Neural progenitor cell (in vitro differentiated cells): ENCODE measurements around the gene WWOX. TPM values are rescaled to one million over a fixed set of nuclear protein-coding genes. Genes with fewer than 3 reads are reported as not detected.

Experiments used
- DNase-seq: peaks from one replicate; pipeline ENCODE4 v3.0.0-alpha.2; 2016; ENCODE audit warnings: low spot score
- H2AFZ ChIP-seq: fragments of 200-600 bp; sonication (generic); replicated peaks from 2 replicates; pipeline ENCODE4 v1.6.1; 2016; ENCODE audit warnings: antibody characterized with exemption
- H3F3A ChIP-seq: fragments of 200-600 bp; sonication (generic); 2 replicates; pipeline ENCODE4 v1.6.1; 2016; ENCODE audit warnings: antibody characterized with exemption, low read depth
- H3K27ac ChIP-seq: fragments of 200-600 bp; sonication (generic); 2 replicates; pipeline ENCODE4 v1.5.1; 2016; ENCODE audit warnings: mild to moderate bottlenecking
- H3K27me3 ChIP-seq: fragments of 200-600 bp; sonication (generic); 2 replicates; pipeline ENCODE4 v1.6.1; 2016; ENCODE audit warnings: mild to moderate bottlenecking, moderate library complexity
- H3K36me3 ChIP-seq: fragments of 200-600 bp; sonication (generic); 2 replicates; pipeline ENCODE4 v1.5.1; 2016
- H3K4me1 ChIP-seq: fragments of 200-600 bp; sonication (generic); 2 replicates; pipeline ENCODE4 v1.6.1; 2016; ENCODE audit warnings: mixed run types
- H3K4me2 ChIP-seq: fragments of 200-600 bp; sonication (generic); 2 replicates; pipeline ENCODE4 v1.6.1; 2016
- H3K4me3 ChIP-seq: fragments of 200-600 bp; sonication (generic); 2 replicates; pipeline ENCODE4 v1.5.1; 2016
- H3K79me2 ChIP-seq: fragments of 200-600 bp; sonication (generic); 2 replicates; pipeline ENCODE4 v1.6.1; 2016; ENCODE audit warnings: low read depth
- H3K9ac ChIP-seq: fragments of 200-600 bp; sonication (generic); 2 replicates; pipeline ENCODE4 v1.6.1; 2016
- H3K9me3 ChIP-seq: fragments of 200-600 bp; sonication (generic); 2 replicates; pipeline ENCODE4 v1.5.1; 2016; ENCODE audit warnings: low read depth
- H4K20me1 ChIP-seq: fragments of 200-600 bp; sonication (generic); 2 replicates; pipeline ENCODE4 v1.6.1; 2016; ENCODE audit warnings: low read depth
- H3K27ac Mint-ChIP-seq: 3 replicates; pipeline ENCODE4 v1.8.0; 2021; ENCODE audit warnings: mixed read lengths
- H3K27me3 Mint-ChIP-seq: 2 replicates; pipeline ENCODE4 v1.8.0; 2022; ENCODE audit warnings: low read depth, mild to moderate bottlenecking, inconsistent platforms, moderate library complexity, mixed read lengths; ENCODE audit not compliant: insufficient read depth
- H3K36me3 Mint-ChIP-seq: 3 replicates; pipeline ENCODE4 v1.8.0; 2021; ENCODE audit warnings: mixed read lengths
- H3K4me1 Mint-ChIP-seq: 3 replicates; pipeline ENCODE4 v1.8.0; 2021; ENCODE audit warnings: mixed read lengths
- H3K4me3 Mint-ChIP-seq: 3 replicates; pipeline ENCODE4 v1.8.0; 2021; ENCODE audit warnings: mild to moderate bottlenecking, moderate library complexity, mixed read lengths
- H3K9me3 Mint-ChIP-seq: 3 replicates; pipeline ENCODE4 v1.8.0; 2020; ENCODE audit warnings: mixed read lengths
- CTCF ChIP-seq: fragments of 200-600 bp; sonication (generic); IDR thresholded peaks from 2 replicates; pipeline ENCODE4 v1.5.1; 2017; ENCODE audit warnings: antibody characterized with exemption, mild to moderate bottlenecking
- EZH2 ChIP-seq: fragments of 200-600 bp; sonication (generic); IDR thresholded peaks from 2 replicates; pipeline ENCODE4 v1.6.1; 2017; ENCODE audit warnings: antibody characterized with exemption, mild to moderate bottlenecking, moderate library complexity
- EZH2phosphoT487 ChIP-seq: fragments of 200-600 bp; sonication (generic); IDR thresholded peaks from 2 replicates; pipeline ENCODE4 v1.6.1; 2017; ENCODE audit warnings: antibody characterized with exemption
- total RNA-seq: library from RNA; depleted of rRNA; stranded (reverse); fragments of >200 nt; gene quantifications from 2 replicates; pipeline ENCODE4 v1.2.3, GENCODE V29; 2015; ENCODE audit warnings: low replicate concordance

WWOX gene
- total RNA-seq, 1 donor from 2014 or later, result 63.7 TPM

DNA sequence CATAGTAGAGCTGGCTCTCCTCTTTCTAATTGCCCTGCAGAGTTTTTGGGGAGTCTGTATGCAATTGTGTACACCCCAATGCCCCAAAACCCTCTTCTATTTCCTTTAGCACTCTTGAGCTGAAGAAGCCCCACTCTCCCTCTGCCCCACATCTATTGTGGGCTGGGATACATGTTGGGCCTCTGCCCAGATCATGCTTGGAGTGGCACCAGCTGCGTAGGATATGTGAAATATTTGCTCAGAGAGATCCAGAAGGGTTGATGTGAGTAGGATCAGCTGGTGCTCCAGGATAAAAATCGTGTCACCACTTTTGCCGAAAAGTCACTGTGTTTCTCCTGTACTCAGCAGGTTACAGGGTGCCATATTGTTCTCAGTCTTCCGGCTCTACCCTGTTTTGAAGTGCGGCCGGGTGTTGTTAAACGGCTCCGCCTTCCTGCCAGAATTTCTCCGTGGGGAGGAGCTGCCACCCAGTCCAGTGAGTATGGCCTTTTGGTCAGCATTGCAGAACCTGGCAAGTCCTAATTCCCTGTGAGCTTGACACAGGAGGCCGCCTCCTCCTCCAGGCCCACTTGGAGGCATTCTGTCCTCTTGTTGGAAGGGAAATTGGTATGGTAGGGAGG, 664.5 kb downstream of the WWOX start:
- Mint-ChIP-seq H3K4me3 (no peak overlapping the region), H3K4me1 (peaks cover 8% of the 10 kb centered on the region), H3K9me3 (no peaks in the 10 kb centered on the region), H3K27me3 (peaks cover 3% of the 10 kb centered on the region), H3K36me3 (no peaks in the 10 kb centered on the region), H3K27ac (no peak overlapping the region)
- Histone ChIP-seq H3K36me3 (no peaks in the 10 kb centered on the region), H2AFZ (no peak overlapping the region), H3K27me3 (no peaks in the 10 kb centered on the region), H3K9ac (no peak overlapping the region), H3K79me2 (no peaks in the 10 kb centered on the region), H3K4me1 (peaks cover 32% of the 10 kb centered on the region), H3F3A (peaks cover 35% of the 10 kb centered on the region), H3K4me2 (no peak overlapping the region), H3K9me3 (no peaks in the 10 kb centered on the region), H3K4me3 (no peak overlapping the region), H3K27ac (no peak overlapping the region), H4K20me1 (no peaks in the 10 kb centered on the region)
- DNase-seq, result no peak
- no peak for TF ChIP-seq CTCF
- TF ChIP-seq EZH2, result no peak
- TF ChIP-seq EZH2phosphoT487, result no peak

GRCh38 chr16:78764478-78764877, 665.0 kb downstream of the WWOX start:
- no peaks in the 10 kb centered on the region for H3K36me3 ChIP-seq
- no peak overlapping the region for H3K4me3 ChIP-seq
- Mint-ChIP-seq H3K27ac (no peak overlapping the region), H3K9me3 (no peaks in the 10 kb centered on the region), H3K36me3 (no peaks in the 10 kb centered on the region), H3K4me1 (peaks cover 9% of the 10 kb centered on the region), H3K4me3 (no peak overlapping the region), H3K27me3 (peaks cover 2% of the 10 kb centered on the region)
- H3K4me2 ChIP-seq, result no peak overlapping the region
- no peak overlapping the region for H2AFZ ChIP-seq
- TF ChIP-seq EZH2 (no peak), CTCF (no peak), EZH2phosphoT487 (no peak)
- H3K27ac ChIP-seq, result no peak overlapping the region
- no peaks in the 10 kb centered on the region for H3K27me3 ChIP-seq
- no peaks in the 10 kb centered on the region for H4K20me1 ChIP-seq
- H3K4me1 ChIP-seq, result peaks cover 35% of the 10 kb centered on the region
- no peak for DNase-seq
- H3K9me3 ChIP-seq, result no peaks in the 10 kb centered on the region
- no peak overlapping the region for H3K9ac ChIP-seq
- H3K79me2 ChIP-seq, result no peaks in the 10 kb centered on the region
- peaks cover 35% of the 10 kb centered on the region for H3F3A ChIP-seq

DNA sequence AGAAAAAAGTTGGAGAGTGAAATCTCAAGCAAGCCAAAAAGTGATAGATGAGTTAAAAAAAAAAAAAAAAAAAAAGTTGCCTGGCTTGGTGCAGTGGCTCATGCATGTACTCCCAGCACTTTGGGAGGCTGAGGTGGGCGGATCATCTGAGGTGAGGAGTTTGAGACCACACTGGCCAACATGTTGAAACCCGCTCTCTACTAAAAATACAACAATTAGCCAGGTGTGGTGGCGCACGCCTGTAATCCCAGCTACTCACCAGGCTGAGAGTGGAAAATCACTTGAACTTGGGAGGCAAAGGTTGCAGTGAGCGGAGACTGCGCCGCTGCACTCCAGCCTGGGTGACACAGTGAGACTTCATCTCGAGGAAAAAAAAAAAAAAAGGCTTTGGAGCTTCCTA, 668.8 kb downstream of the WWOX start:
- DNase-seq, result no peak
- H3K4me1 Mint-ChIP-seq, result peaks cover 9% of the 10 kb centered on the region
- TF ChIP-seq CTCF (no peak), EZH2 (no peak)

More for the DNA sequence above, 668.8 kb downstream of the WWOX start:
- peaks cover 18% of the 10 kb centered on the region for H3K4me1 ChIP-seq
- H3K27ac ChIP-seq, result no peak overlapping the region
- H3K4me2 ChIP-seq, result peak overlapping the region; percentile 54
- H3K4me3 ChIP-seq, result no peak overlapping the region
- H3K9me3 ChIP-seq, result no peaks in the 10 kb centered on the region
- H4K20me1 ChIP-seq, result no peaks in the 10 kb centered on the region
- H3K79me2 ChIP-seq, result no peaks in the 10 kb centered on the region
- H3F3A ChIP-seq, result peaks cover 14% of the 10 kb centered on the region
- Mint-ChIP-seq H3K27ac (no peak overlapping the region), H3K27me3 (peaks cover 2% of the 10 kb centered on the region), H3K9me3 (peaks cover 2% of the 10 kb centered on the region), H3K4me3 (no peak overlapping the region), H3K36me3 (no peaks in the 10 kb centered on the region)
- H3K36me3 ChIP-seq, result no peaks in the 10 kb centered on the region
- H3K9ac ChIP-seq, result no peak overlapping the region
- H2AFZ ChIP-seq, result no peak overlapping the region
- no peaks in the 10 kb centered on the region for H3K27me3 ChIP-seq
